B cell (primary cell): ENCODE data around the gene TM7SF3. TPM values are rescaled to one million over a fixed set of nuclear protein-coding genes. Genes with fewer than 3 reads are reported as not detected.
"Not testable (repeated sequence)": the region's sequence is repeated elsewhere in the genome, so short reads cannot be mapped to it uniquely, and the experiment has no call there.

ENCODE experiments used
- ATAC-seq: fragments of 200-7000 bp; cut with Tn5 transposase; one replicate; pipeline ENCODE4 v1.10.0; 2021; ENCODE audit warnings: low read depth, mild to moderate bottlenecking, moderate number of reproducible peaks, moderate library complexity
- CTCF ChIA-PET: fragments of 350-600 bp; sonication (Branson Sonifier 250); formaldehyde crosslinking; loops from one replicate; lab custom pipeline; 2021; ENCODE audit warnings: antibody characterized with exemption, inconsistent platforms; lab: Charles Lee
- POLR2A ChIA-PET: fragments of 350-600 bp; sonication (Branson Sonifier 250); formaldehyde crosslinking; loops from one replicate; lab custom pipeline; 2021; ENCODE audit warnings: antibody characterized with exemption; lab: Charles Lee
- DNase-seq: peaks from one replicate; pipeline ENCODE4 v3.0.0; 2013
- H2AFZ ChIP-seq: 2 replicates; pipeline ENCODE4 v1.6.1; 2012; ENCODE audit warnings: mild to moderate bottlenecking, low read depth, low read length; ENCODE audit not compliant: insufficient read depth, poor library complexity, severe bottlenecking
- H3K27ac ChIP-seq, 2 donors: 1 replicate in 1 of 2; 2 replicates in 1 of 2; pipeline ENCODE4 v1.5.1; 2012 to 2013; ENCODE audit warnings: low read length in 2 of 2, mild to moderate bottlenecking in 2 of 2, moderate library complexity in 1 of 2
- H3K27me3 ChIP-seq, 4 experiments: fragments of 200-600 bp in 1 of 4; sonication (generic) in 1 of 4; replicated peaks in 1 of 4; 1 replicate in 2 of 4; 2 replicates in 2 of 4; pipeline versions ENCODE4 v1.6.1 to v1.7.0; 2013 to 2016; ENCODE audit warnings: low read length in 3 of 4, mild to moderate bottlenecking in 2 of 4, mixed read lengths in 1 of 4, moderate library complexity in 1 of 4; ENCODE audit not compliant: insufficient read depth in 4 of 4, control insufficient read depth in 3 of 4; ENCODE audit errors: control extremely low read depth in 1 of 4
- H3K36me3 ChIP-seq, 2 experiments: replicated peaks in 1 of 2; 1 replicate in 1 of 2; 2 replicates in 1 of 2; pipeline versions ENCODE4 v1.6.1 to v1.7.1; 2013; ENCODE audit warnings: low read length in 1 of 2; ENCODE audit not compliant: insufficient read depth in 2 of 2, control insufficient read depth in 1 of 2; ENCODE audit errors: control extremely low read depth in 1 of 2, extremely low read depth in 1 of 2
- H3K4me1 ChIP-seq, 2 donors: fragments of 200-600 bp in 1 of 2; sonication (generic) in 1 of 2; 1 replicate in 1 of 2; 2 replicates in 1 of 2; pipeline versions ENCODE4 v1.5.1 to v1.6.1; 2013 to 2017; ENCODE audit warnings: low read length in 2 of 2; ENCODE audit not compliant: control insufficient read depth in 2 of 2, insufficient read depth in 2 of 2
- H3K4me2 ChIP-seq: replicated peaks from 2 replicates; pipeline ENCODE3; 2012; ENCODE audit warnings: mild to moderate bottlenecking, low read depth, low read length; ENCODE audit not compliant: poor library complexity, severe bottlenecking
- H3K4me3 ChIP-seq, 5 experiments: fragments of 200-600 bp in 1 of 5; sonication (generic) in 1 of 5; 1 replicate in 3 of 5; 2 replicates in 2 of 5; pipeline versions ENCODE4 v1.5.1 to v1.7.0; 2011 to 2016; ENCODE audit warnings: low read length in 4 of 5, mild to moderate bottlenecking in 4 of 5, low read depth in 2 of 5, control low read depth in 1 of 5, moderate library complexity in 1 of 5; ENCODE audit not compliant: insufficient read depth in 1 of 5; ENCODE audit errors: control extremely low read depth in 1 of 5, extremely low read depth in 1 of 5
- H3K79me2 ChIP-seq: fragments of 200-600 bp; sonication (generic); one replicate; pipeline ENCODE4 v1.6.0; 2016; ENCODE audit warnings: low read length; ENCODE audit not compliant: control insufficient read depth, insufficient read depth
- H3K9ac ChIP-seq: fragments of 200-600 bp; sonication (generic); 2 replicates; pipeline ENCODE4 v1.6.1; 2017; ENCODE audit warnings: mild to moderate bottlenecking, low read length, moderate library complexity
- H3K9me3 ChIP-seq, 3 donors: one replicate each; pipeline versions ENCODE4 v1.6.1 to v1.7.1; 2013; ENCODE audit warnings: low read length in 2 of 3; ENCODE audit not compliant: control insufficient read depth in 2 of 3, insufficient read depth in 1 of 3; ENCODE audit errors: control extremely low read depth in 1 of 3
- H4K20me1 ChIP-seq: 2 replicates; pipeline ENCODE4 v1.6.0; 2012; ENCODE audit warnings: mild to moderate bottlenecking, low read length; ENCODE audit not compliant: insufficient read depth, control insufficient read depth, poor library complexity, severe bottlenecking
- H3K27ac Mint-ChIP-seq: one replicate; pipeline ENCODE4 v1.8.0; 2021; ENCODE audit warnings: mixed read lengths
- H3K27me3 Mint-ChIP-seq: one replicate; pipeline ENCODE4 v1.8.0; 2021; ENCODE audit warnings: mixed read lengths
- H3K4me1 Mint-ChIP-seq: one replicate; pipeline ENCODE4 v1.8.0; 2021; ENCODE audit warnings: mixed read lengths
- H3K4me3 Mint-ChIP-seq: one replicate; pipeline ENCODE4 v1.8.0; 2021; ENCODE audit warnings: mixed read lengths
- H3K9me3 Mint-ChIP-seq: one replicate; pipeline ENCODE4 v1.8.0; 2022; ENCODE audit warnings: mixed read lengths; ENCODE audit not compliant: insufficient read depth
- EZH2 ChIP-seq: IDR thresholded peaks from 2 replicates; pipeline ENCODE4 v1.6.1; 2012; ENCODE audit warnings: borderline replicate concordance, low read depth, mild to moderate bottlenecking, moderate library complexity, low read length; ENCODE audit not compliant: insufficient read depth, poor library complexity, severe bottlenecking
- WGBS: methylation state at CpG from one replicate; pipeline ENCODE4 v1.1.5; 2013; ENCODE audit warnings: missing lambda C conversion rate; ENCODE audit not compliant: insufficient coverage; 5-methylcytosine and 5-hydroxymethylcytosine counted together
- intact Hi-C: fragments of 100-400 bp; cut with micrococcal nuclease; formaldehyde crosslinking; loops from one replicate; pipeline ENCODE4 v1.10.0; 2022
- polyA plus RNA-seq: library from polyadenylated mRNA; depleted of rRNA; stranded (reverse); fragments of >200 nt; gene quantifications from 2 replicates; pipeline ENCODE4 v1.2.3, GENCODE V29; 2012
- total RNA-seq, 2 donors: library from RNA; stranded (reverse); fragments of 120-200 nt in 1 of 2; gene quantifications; 1 replicate in 1 of 2; 2 replicates in 1 of 2; pipeline versions ENCODE4 v1.2.3 to v1.2.4, GENCODE V29; 2013 to 2022
- TF ChIP-seq, protein P1 (sequence below): fragments of 200-600 bp; IDR thresholded peaks from one replicate; pipeline ENCODE4 v1.8.0; 2022; ENCODE audit warnings: antibody characterized with exemption, mild to moderate bottlenecking

TM7SF3 gene
- total and polyA plus RNA-seq, 2 donors (not counting 1 experiment from before 2014, with no cell fraction given) = 24.5 to 33.5 TPM

- POLR2A ChIA-PET = no interaction called here
Observed at GRCh38 chr12:27018037-27018436, 3.9 kb upstream of the TM7SF3 start.

DNA sequence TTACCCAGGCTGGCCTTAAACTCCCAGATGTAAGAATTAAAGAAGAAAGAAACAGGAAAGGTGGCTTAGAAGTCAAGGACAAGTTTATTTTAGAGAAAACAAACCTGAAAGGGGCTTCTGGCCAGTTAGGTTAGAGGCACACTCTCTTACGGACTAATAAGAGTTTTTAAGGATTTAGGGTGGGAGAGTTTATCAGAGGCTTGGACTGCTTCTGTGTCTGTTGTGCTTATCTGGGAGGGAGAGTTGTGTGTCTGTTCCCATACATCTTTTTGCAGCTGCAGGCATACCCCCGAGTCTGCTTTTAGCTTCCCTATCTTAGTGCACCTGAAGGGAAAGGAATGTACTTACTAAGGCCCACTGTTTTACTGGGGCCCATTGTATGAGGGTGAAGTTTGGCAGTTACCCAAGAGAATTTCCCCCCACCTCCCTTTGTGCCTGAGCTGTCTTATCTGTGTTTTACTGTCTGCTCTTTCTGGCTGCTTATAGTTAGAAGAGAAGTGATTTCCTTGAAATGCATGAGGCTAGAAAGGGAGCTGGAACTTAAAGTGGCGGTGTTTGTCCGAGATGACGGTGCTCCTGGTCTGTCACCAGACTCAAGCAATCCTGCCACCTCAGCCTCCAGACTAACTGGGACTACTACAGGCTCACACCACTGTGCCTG is 3.1 kb upstream of the TM7SF3 start:
- H3K4me2 ChIP-seq, ATAC-seq, H4K20me1 ChIP-seq, H2AFZ ChIP-seq, H3K27me3 Mint-ChIP-seq, H3K27me3 ChIP-seq, H3K9me3 Mint-ChIP-seq, H3K4me3 ChIP-seq, DNase-seq, H3K27ac ChIP-seq, H3K36me3 ChIP-seq, H3K4me3 Mint-ChIP-seq, H3K9me3 ChIP-seq, POLR2A ChIA-PET, H3K9ac ChIP-seq: not testable (repeated sequence)
- 66% methylated on average over 4 of the region's 5 CpGs for WGBS
- Mint-ChIP-seq H3K4me1 (peaks cover 33% of the 10 kb centered on the region), H3K27ac (peak overlapping the region; percentile 8)
- intact Hi-C loops = loop anchor here (10.0 kb wide), 1 partner anchor 312 kb away; no protein-coding TSS in a partner anchor
- CTCF ChIA-PET = interaction anchor here (0.6 to 5.4 kb wide), 6 partner anchors 14 to 412 kb away, joined by 3 to 103 read pairs (median 11); no protein-coding TSS in a partner anchor
- H3K79me2 ChIP-seq = peaks cover 17% of the 10 kb centered on the region
- peaks cover 18 to 24% of the 10 kb centered on the region in 2 donors for H3K4me1 ChIP-seq

More at GRCh38 chr12:27018037-27018436, 3.9 kb upstream of the TM7SF3 start:
- H3K27ac Mint-ChIP-seq = no peak overlapping the region
- Histone ChIP-seq H3K9me3 (no peaks in the 10 kb centered on the region), H3K27ac (no peak overlapping the region), H3K36me3 (no peaks in the 10 kb centered on the region), H3K9ac (no peak overlapping the region), H3K4me3 (no peak overlapping the region), H3K79me2 (peaks cover 16% of the 10 kb centered on the region), H3K4me1 (peaks cover 17 to 26% of the 10 kb centered on the region in 2 donors), H2AFZ (no peak overlapping the region), H3K27me3 (no peaks in the 10 kb centered on the region), H3K4me2 (no peak overlapping the region), H4K20me1 (no peaks in the 10 kb centered on the region)
- DNase-seq (no peak), ATAC-seq (no peak)
- intact Hi-C loops = loop anchor here (10.0 kb wide), 1 partner anchor 313 kb away; no protein-coding TSS in a partner anchor
- no peaks in the 10 kb centered on the region for H3K27me3 Mint-ChIP-seq
- TF ChIP-seq EZH2 = no peak
- TF ChIP-seq, protein P1, sequence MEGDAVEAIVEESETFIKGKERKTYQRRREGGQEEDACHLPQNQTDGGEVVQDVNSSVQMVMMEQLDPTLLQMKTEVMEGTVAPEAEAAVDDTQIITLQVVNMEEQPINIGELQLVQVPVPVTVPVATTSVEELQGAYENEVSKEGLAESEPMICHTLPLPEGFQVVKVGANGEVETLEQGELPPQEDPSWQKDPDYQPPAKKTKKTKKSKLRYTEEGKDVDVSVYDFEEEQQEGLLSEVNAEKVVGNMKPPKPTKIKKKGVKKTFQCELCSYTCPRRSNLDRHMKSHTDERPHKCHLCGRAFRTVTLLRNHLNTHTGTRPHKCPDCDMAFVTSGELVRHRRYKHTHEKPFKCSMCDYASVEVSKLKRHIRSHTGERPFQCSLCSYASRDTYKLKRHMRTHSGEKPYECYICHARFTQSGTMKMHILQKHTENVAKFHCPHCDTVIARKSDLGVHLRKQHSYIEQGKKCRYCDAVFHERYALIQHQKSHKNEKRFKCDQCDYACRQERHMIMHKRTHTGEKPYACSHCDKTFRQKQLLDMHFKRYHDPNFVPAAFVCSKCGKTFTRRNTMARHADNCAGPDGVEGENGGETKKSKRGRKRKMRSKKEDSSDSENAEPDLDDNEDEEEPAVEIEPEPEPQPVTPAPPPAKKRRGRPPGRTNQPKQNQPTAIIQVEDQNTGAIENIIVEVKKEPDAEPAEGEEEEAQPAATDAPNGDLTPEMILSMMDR = no peak
- no peaks in the 10 kb centered on the region for H3K9me3 Mint-ChIP-seq
- 57% methylated on average over 1 of the region's 1 CpG for WGBS
- no peak overlapping the region for H3K4me3 Mint-ChIP-seq
- H3K4me1 Mint-ChIP-seq = peaks cover 37% of the 10 kb centered on the region
- CTCF ChIA-PET = interaction anchor here (1.0 to 5.4 kb wide), 3 partner anchors 15 to 288 kb away, joined by 3 to 103 read pairs (median 4); no protein-coding TSS in a partner anchor
